ENCODE data around the gene ZNRF3. TPM values are rescaled to one million over a fixed set of nuclear protein-coding genes. Genes with fewer than 3 reads are reported as not detected.

ZNRF3 gene
- total RNA-seq, 6 experiments from 2014 or later: 5.8 to 9.2 (median 6.9) TPM

GRCh38 chr22:28989484-28989883 is 106.1 kb downstream of the ZNRF3 start:
- Histone ChIP-seq H3K4me3 (no peak overlapping the region), H3K36me3 (peaks cover 0 to 7% (median 3%) of the 10 kb centered on the region in 4 donors), H3K4me1 (peaks cover 0 to 18% (median 0%) of the 10 kb centered on the region in 4 donors), H3K27me3 (no peaks in the 10 kb centered on the region), H3K9me3 (no peaks in the 10 kb centered on the region), H3K27ac (no peak overlapping the region)
- intact Hi-C loops (cut with DNase I): no loop called here
- WGBS (ENCODE audit: insufficient coverage, low coverage, low lambda C conversion rate, missing lambda C conversion rate): 80% methylated on average over 5 of the region's 7 CpGs
- ATAC-seq (no peak), DNase-seq (no peak)
- TF ChIP-seq CTCF (IDR thresholded peaks at IDR 0.05): no peak
- no peak for TF ChIP-seq POLR2A (IDR thresholded peaks at IDR 0.05)

GRCh38 chr22:28989912-28990311 is 106.5 kb downstream of the ZNRF3 start:
- H3K9me3 ChIP-seq: no peaks in the 10 kb centered on the region
- ATAC-seq: no peak
- peaks cover 0 to 13% (median 0%) of the 10 kb centered on the region in 4 donors for H3K4me1 ChIP-seq
- H3K27ac ChIP-seq: no peak overlapping the region
- H3K4me3 ChIP-seq: no peak overlapping the region
- DNase-seq: no peak
- TF ChIP-seq CTCF (IDR thresholded peaks at IDR 0.05): no peak
- no peak for TF ChIP-seq POLR2A (IDR thresholded peaks at IDR 0.05)
- intact Hi-C loops (cut with DNase I): no loop called here
- whole genome bisulfite sequencing (ENCODE audit: insufficient coverage, low coverage, low lambda C conversion rate, missing lambda C conversion rate): 95% methylated on average over 4 of the region's 4 CpGs
- no peaks in the 10 kb centered on the region for H3K27me3 ChIP-seq
- H3K36me3 ChIP-seq: peaks cover 0 to 7% (median 3%) of the 10 kb centered on the region in 4 donors

- Histone ChIP-seq H3K27ac (no peak overlapping the region), H3K4me1 (no peaks in the 10 kb centered on the region), H3K9me3 (no peaks in the 10 kb centered on the region), H3K4me3 (no peak overlapping the region), H3K36me3 (peaks cover 0 to 7% (median 3%) of the 10 kb centered on the region in 4 donors), H3K27me3 (no peaks in the 10 kb centered on the region)
- DNase-seq (no peak), ATAC-seq (no peak)
- no peak for TF ChIP-seq CTCF (IDR thresholded peaks at IDR 0.05)
- no peak for TF ChIP-seq POLR2A (IDR thresholded peaks at IDR 0.05)
- intact Hi-C loops (cut with DNase I): no loop called here
- WGBS (ENCODE audit: insufficient coverage, low coverage, low lambda C conversion rate, missing lambda C conversion rate): 87% methylated on average over 4 of the region's 4 CpGs
Observed at GRCh38 chr22:28992565-28993356, 109.4 kb downstream of the ZNRF3 start.

- Histone ChIP-seq H3K36me3 (no peaks in the 10 kb centered on the region), H3K27ac (no peak overlapping the region), H3K9me3 (no peaks in the 10 kb centered on the region), H3K4me1 (no peaks in the 10 kb centered on the region), H3K4me3 (no peak overlapping the region), H3K27me3 (no peaks in the 10 kb centered on the region)
- DNase-seq: no peak
- ATAC-seq: no peak
- no peak for TF ChIP-seq CTCF (IDR thresholded peaks at IDR 0.05)
- no peak for TF ChIP-seq POLR2A (IDR thresholded peaks at IDR 0.05)
- WGBS (ENCODE audit: insufficient coverage, low coverage, low lambda C conversion rate, missing lambda C conversion rate): 92% methylated on average over 4 of the region's 4 CpGs
- intact Hi-C loops (cut with DNase I): no loop called here
Observed at GRCh38 chr22:28994522-28994921, 111.2 kb downstream of the ZNRF3 start.
